GM12874 (cell line): ENCODE measurements around the gene APOA1.

Source experiments
- TF ChIP-seq, protein P1 (sequence below): IDR thresholded peaks from 2 replicates; pipeline ENCODE4 v1.5.1; 2011; ENCODE audit warnings: low read depth, mild to moderate bottlenecking, control low read depth, low read length, moderate library complexity; ENCODE audit not compliant: insufficient read depth

APOA1 gene

GRCh38 chr11:116859175-116859574 is 21.8 kb upstream of the APOA1 start:
- TF ChIP-seq, protein P1, sequence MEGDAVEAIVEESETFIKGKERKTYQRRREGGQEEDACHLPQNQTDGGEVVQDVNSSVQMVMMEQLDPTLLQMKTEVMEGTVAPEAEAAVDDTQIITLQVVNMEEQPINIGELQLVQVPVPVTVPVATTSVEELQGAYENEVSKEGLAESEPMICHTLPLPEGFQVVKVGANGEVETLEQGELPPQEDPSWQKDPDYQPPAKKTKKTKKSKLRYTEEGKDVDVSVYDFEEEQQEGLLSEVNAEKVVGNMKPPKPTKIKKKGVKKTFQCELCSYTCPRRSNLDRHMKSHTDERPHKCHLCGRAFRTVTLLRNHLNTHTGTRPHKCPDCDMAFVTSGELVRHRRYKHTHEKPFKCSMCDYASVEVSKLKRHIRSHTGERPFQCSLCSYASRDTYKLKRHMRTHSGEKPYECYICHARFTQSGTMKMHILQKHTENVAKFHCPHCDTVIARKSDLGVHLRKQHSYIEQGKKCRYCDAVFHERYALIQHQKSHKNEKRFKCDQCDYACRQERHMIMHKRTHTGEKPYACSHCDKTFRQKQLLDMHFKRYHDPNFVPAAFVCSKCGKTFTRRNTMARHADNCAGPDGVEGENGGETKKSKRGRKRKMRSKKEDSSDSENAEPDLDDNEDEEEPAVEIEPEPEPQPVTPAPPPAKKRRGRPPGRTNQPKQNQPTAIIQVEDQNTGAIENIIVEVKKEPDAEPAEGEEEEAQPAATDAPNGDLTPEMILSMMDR: no peak

GRCh38 chr11:116857936-116858335 is 20.5 kb upstream of the APOA1 start:
- TF ChIP-seq, protein P1: no peak

GRCh38 chr11:116857316-116857715 is 19.9 kb upstream of the APOA1 start:
- TF ChIP-seq, protein P1: no peak

GRCh38 chr11:116856423-116856822 is 19.0 kb upstream of the APOA1 start:
- TF ChIP-seq, protein P1: no peak

DNA sequence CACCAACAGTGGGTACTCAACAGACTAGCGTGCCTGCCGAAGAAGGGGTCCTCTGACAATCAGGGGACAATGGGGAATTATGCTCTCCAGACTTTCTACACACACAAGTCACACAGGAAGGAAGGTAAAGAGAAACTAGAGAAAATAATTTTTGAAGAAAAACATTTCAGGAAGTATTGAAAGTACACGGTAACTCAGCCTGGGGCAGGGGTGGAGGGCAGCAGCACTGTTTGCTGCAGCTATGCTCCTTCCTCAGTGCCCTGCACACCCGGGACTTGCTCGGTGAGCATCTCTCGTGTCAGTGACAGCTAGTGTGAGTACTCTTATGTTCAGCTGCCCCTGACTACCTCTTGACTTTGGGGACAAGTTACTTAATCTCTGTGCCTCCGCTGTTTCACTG is 18.0 kb upstream of the APOA1 start:
- TF ChIP-seq, protein P1: no peak

DNA sequence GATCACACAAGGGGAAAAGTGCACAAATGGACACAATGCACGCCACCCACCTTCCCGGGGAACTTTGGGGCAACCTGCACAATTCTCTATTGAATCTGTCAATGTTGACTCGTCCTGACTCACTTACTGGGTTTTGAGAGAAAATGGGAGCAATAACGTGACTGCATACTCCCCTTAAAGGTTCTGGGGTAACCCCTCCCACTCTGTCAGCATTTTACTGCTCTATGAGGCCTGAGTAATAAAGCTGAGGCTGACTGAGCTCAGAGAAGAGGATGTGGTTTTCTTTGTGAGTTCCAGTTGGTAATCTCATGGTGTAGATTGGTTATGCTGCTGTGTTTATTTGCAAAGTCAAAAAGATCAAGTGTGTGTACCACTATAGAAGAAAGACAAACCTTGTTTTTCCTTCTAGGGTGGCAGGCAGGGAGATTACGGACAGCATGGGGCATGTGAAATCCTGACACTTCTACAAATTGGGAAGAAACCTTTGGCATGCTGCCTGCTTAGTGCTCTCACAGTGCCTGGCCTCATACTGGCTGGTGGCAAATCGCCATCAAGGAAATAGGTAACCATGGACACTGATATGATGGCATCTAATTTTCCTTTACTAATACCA is 16.1 kb upstream of the APOA1 start:
- TF ChIP-seq, protein P1: no peak

DNA sequence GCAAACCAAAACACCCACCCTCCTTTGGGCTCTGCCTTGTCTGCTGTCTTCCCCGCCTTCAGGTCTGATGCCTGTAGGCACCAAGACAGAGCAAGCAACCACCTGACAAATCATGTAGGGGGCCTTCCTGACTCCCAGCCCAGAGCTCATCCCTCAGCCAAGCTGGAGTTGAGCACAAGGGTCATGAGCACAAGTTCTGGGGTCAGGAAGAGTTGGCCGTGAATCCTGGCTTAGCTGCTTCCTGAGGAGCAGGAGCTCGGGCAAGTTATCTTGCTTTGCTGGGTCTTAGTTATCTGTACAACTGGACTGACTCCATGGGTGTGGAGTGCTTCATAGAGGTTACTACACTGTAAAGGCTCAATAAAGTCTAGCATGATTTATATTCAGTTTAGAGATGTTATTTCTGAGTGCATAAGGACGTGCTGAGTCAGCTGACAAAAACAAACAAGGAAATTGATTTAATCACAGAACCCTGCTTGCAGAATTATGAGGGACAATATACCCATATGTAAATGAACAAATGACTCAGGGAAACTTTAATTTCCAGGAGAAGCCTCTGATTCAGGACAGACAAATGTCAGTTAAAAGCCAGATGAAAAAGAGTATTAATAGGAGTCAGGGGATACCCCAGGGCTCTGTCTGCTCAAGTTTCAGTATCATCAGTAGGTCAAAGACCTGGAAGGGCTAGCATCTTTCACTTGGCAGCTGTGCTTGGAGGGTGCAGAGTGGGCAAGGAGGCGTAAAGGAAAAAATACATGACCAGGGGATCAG is 15.0 kb upstream of the APOA1 start:
- TF ChIP-seq, protein P1: no peak
